ENCODE results near the gene NR6A1.

DNA sequence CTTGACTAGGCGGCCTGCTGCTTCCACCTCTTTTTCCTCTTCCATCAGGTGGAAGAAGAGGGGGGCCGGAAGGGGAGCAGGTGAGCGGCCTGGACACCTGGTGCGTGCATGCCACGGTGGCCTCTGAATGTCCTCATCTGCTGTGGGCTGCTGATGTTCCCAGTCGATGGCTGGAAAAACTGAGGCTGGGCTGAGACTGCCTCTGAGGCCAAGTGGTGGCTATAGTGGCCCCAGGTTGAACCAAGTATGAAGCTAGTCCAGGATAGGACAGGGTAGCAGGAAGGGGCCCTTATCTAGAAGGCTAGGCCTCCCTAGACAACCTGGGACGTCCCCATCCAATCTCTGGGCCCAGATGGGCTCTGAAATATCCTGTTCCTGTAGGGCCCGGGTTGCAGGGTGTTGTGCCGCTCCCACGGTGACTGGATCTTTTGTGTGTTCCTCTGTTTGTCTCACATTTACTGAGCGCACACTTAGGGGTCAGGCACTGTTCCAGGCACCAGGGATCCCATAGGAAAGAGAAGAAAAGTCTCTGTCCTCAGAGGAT is 263.2 kb downstream of the NR6A1 start:
- no peak for TF ChIP-seq ZNF70 (CRISPR knock-in tag; IDR thresholded peaks at IDR 0.05)
- TF ChIP-seq ZNF565 (CRISPR knock-in tag; conservative IDR thresholded peaks at IDR 0.05; ENCODE audit: low read depth), result no peak
- no peak for TF ChIP-seq ISL1 (CRISPR knock-in tag; IDR thresholded peaks at IDR 0.05)
- TF ChIP-seq BACH2 (CRISPR knock-in tag; IDR thresholded peaks at IDR 0.05; ENCODE audit: borderline replicate concordance), result no peak
- no peak for TF ChIP-seq OSR1 (CRISPR knock-in tag; IDR thresholded peaks at IDR 0.05)
- TF ChIP-seq PPARA (CRISPR knock-in tag; IDR thresholded peaks at IDR 0.05; ENCODE audit: borderline replicate concordance), result no peak
- no peak for TF ChIP-seq ZC3H10 (CRISPR knock-in tag; IDR thresholded peaks at IDR 0.05)
- TF ChIP-seq RARB (CRISPR knock-in tag; IDR thresholded peaks at IDR 0.05), result no peak
- TF ChIP-seq CREB5 (CRISPR knock-in tag; IDR thresholded peaks at IDR 0.05; ENCODE audit: low read depth), result no peak

Data from SK-N-SH treated with all-trans-retinoic acid at 6 μM for 48 hours (cell line).